MCF 10A (cell line): Measurements from ENCODE around the gene TMEM266. TPM values are rescaled to one million over a fixed set of nuclear protein-coding genes. Genes with fewer than 3 reads are reported as not detected.
A peak's percentile ranks its signal among the peaks of the same experiment; 100 is the strongest.

Experiments
- BruUV-seq: library from RNA; stranded (reverse); fragments of 400-500 nt; replicated peaks from 2 replicates; lab custom pipeline; 2021; lab: Mats Ljungman, UMichigan
- CTCF ChIA-PET: fragments of 300-600 bp; sonication (Branson Sonifier 250); formaldehyde crosslinking; extraction: SDS; loops from one replicate; lab custom pipeline; 2021; ENCODE audit warnings: antibody characterized with exemption, inconsistent platforms; lab: Yijun Ruan, JAX
- POLR2A ChIA-PET: fragments of 300-600, 350-650 bp; sonication (Branson Sonifier 250); formaldehyde crosslinking; extraction: SDS; loops from one replicate; lab custom pipeline; 2020; ENCODE audit warnings: antibody characterized with exemption, inconsistent platforms; lab: Yijun Ruan, JAX
- DNase-seq: peaks from one replicate; pipeline ENCODE4 v3.0.0-alpha.2; 2018; ENCODE audit not compliant: unreplicated experiment
- H3K27ac Mint-ChIP-seq: one replicate; pipeline ENCODE4 v1.8.0; 2022; ENCODE audit warnings: mild to moderate bottlenecking, low read depth, mixed read lengths; ENCODE audit not compliant: unreplicated experiment
- H3K27me3 Mint-ChIP-seq: one replicate; pipeline ENCODE4 v1.8.0; 2022; ENCODE audit warnings: mixed read lengths; ENCODE audit not compliant: insufficient read depth, unreplicated experiment
- H3K36me3 Mint-ChIP-seq: one replicate; pipeline ENCODE4 v1.8.0; 2022; ENCODE audit warnings: mild to moderate bottlenecking, moderate library complexity, mixed read lengths; ENCODE audit not compliant: insufficient read depth, unreplicated experiment
- H3K4me1 Mint-ChIP-seq: one replicate; pipeline ENCODE4 v1.8.0; 2022; ENCODE audit warnings: mixed read lengths; ENCODE audit not compliant: insufficient read depth, unreplicated experiment
- H3K4me3 Mint-ChIP-seq: one replicate; pipeline ENCODE4 v1.8.0; 2022; ENCODE audit warnings: mild to moderate bottlenecking, moderate library complexity, mixed read lengths; ENCODE audit not compliant: unreplicated experiment
- H3K9me3 Mint-ChIP-seq: one replicate; pipeline ENCODE4 v1.8.0; 2022; ENCODE audit warnings: mixed read lengths; ENCODE audit not compliant: unreplicated experiment
- intact Hi-C: fragments of 100-400 bp; cut with micrococcal nuclease; formaldehyde crosslinking; loops from 2 replicates; pipeline ENCODE4 v1.14.1; 2022
- total RNA-seq: library from RNA; stranded (reverse); gene quantifications from 2 replicates; pipeline ENCODE4 v1.2.3, GENCODE V29; 2022
- TF ChIP-seq, protein P1 (sequence below): fragments of 200-600 bp; IDR thresholded peaks from one replicate; pipeline ENCODE4 v1.8.0; 2022; ENCODE audit warnings: antibody characterized with exemption, mild to moderate bottlenecking; ENCODE audit not compliant: unreplicated experiment

Gene TMEM266
- total RNA-seq, 1 experiment from 2014 or later = not detected

DNA sequence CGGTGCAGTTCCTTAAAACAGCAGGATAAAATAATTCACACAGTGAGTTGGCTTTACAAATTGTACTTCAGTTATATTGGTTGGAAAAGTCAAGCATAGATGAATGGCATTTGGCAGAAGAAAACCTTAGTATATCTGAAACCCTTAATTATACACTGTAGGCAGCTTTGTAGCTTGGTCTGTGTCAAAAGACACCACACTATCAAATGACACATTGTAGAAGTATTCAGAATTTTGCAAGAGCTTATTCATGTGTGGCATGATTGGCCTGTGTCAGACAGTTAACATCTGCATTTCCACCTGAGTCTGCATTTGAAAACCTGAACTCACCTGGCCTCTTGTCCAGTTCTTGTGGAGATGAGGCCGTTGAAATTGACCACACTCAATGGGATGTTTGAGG is 13.8 kb downstream of the TMEM266 start:
- CTCF ChIA-PET = interaction anchor here (1.0 to 1.9 kb wide), 2 partner anchors 65 to 74 kb away, joined by 3 to 8 read pairs; no protein-coding TSS in a partner anchor
- Mint-ChIP-seq H3K4me3 (no peak overlapping the region), H3K36me3 (no peaks in the 10 kb centered on the region)

DNA sequence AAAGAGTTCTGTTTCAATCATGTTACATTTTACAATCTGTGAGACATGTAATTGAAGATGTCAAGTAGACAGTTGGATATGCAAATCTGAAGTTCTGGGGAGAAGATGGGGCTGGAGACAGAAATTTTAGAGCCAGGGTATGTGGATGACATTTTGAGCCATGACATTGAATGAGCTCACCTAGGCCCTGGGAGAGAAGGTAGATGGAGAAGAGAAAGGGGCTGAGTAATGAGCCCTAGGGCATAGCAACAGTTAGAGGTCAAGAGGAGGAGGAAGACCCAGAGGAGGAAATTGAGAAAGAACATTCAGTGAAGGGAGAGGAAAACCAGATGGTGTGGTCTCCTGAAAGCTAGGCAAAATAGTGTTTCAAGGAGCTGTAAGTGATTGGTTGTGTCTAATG is 15.3 kb downstream of the TMEM266 start:
- intact Hi-C loops = no loop called here
- no peak overlapping the region for H3K27ac Mint-ChIP-seq
- BruUV-seq = no TSS peak
- DNase-seq = no peak
- TF ChIP-seq, protein P1, sequence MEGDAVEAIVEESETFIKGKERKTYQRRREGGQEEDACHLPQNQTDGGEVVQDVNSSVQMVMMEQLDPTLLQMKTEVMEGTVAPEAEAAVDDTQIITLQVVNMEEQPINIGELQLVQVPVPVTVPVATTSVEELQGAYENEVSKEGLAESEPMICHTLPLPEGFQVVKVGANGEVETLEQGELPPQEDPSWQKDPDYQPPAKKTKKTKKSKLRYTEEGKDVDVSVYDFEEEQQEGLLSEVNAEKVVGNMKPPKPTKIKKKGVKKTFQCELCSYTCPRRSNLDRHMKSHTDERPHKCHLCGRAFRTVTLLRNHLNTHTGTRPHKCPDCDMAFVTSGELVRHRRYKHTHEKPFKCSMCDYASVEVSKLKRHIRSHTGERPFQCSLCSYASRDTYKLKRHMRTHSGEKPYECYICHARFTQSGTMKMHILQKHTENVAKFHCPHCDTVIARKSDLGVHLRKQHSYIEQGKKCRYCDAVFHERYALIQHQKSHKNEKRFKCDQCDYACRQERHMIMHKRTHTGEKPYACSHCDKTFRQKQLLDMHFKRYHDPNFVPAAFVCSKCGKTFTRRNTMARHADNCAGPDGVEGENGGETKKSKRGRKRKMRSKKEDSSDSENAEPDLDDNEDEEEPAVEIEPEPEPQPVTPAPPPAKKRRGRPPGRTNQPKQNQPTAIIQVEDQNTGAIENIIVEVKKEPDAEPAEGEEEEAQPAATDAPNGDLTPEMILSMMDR = no peak
- no peaks in the 10 kb centered on the region for H3K9me3 Mint-ChIP-seq
- ChIA-PET CTCF (interaction anchor here (1.9 kb wide), 2 partner anchors 64 to 73 kb away, joined by 6 to 7 read pairs; no protein-coding TSS in a partner anchor), POLR2A (interaction anchor here (0.7 to 1.6 kb wide), 3 partner anchors 10 to 885 kb away, joined by 3 read pairs; no protein-coding TSS in a partner anchor)
- H3K36me3 Mint-ChIP-seq = no peaks in the 10 kb centered on the region
- H3K4me1 Mint-ChIP-seq = no peaks in the 10 kb centered on the region
- no peak overlapping the region for H3K4me3 Mint-ChIP-seq
- no peaks in the 10 kb centered on the region for H3K27me3 Mint-ChIP-seq

More for the DNA sequence above, 13.8 kb downstream of the TMEM266 start:
- POLR2A ChIA-PET = interaction anchor here (0.5 to 1.5 kb wide), 6 partner anchors 13 to 1095 kb away, joined by 3 to 6 read pairs (median 3); no protein-coding TSS in a partner anchor
- Mint-ChIP-seq H3K27me3 (no peaks in the 10 kb centered on the region), H3K9me3 (no peaks in the 10 kb centered on the region), H3K27ac (no peak overlapping the region), H3K4me1 (no peaks in the 10 kb centered on the region)
- intact Hi-C loops = no loop called here
- no TSS peak for BruUV-seq
- TF ChIP-seq, protein P1 = no peak
- peak; percentile 62 for DNase-seq

- no TSS peak for BruUV-seq
- H3K4me1 Mint-ChIP-seq = no peaks in the 10 kb centered on the region
- no peak overlapping the region for H3K27ac Mint-ChIP-seq
- peaks cover 8% of the 10 kb centered on the region for H3K27me3 Mint-ChIP-seq
- no peaks in the 10 kb centered on the region for H3K9me3 Mint-ChIP-seq
- ChIA-PET CTCF (interaction anchor here (1.1 to 2.0 kb wide), 4 partner anchors 13 to 70 kb away, joined by 3 to 7 read pairs (median 4); no protein-coding TSS in a partner anchor), POLR2A (interaction anchor here (0.6 kb wide), 1 partner anchor 153 kb away, joined by 3 read pairs; no protein-coding TSS in a partner anchor)
- H3K36me3 Mint-ChIP-seq = no peaks in the 10 kb centered on the region
- no peak overlapping the region for H3K4me3 Mint-ChIP-seq
- no peak for DNase-seq
- TF ChIP-seq, protein P1 = no peak
- intact Hi-C loops = no loop called here
Measured at GRCh38 chr15:76078285-76078877, 18.6 kb downstream of the TMEM266 start.

GRCh38 chr15:76084256-76084655 is 24.5 kb downstream of the TMEM266 start:
- DNase-seq = no peak
- H3K9me3 Mint-ChIP-seq = no peaks in the 10 kb centered on the region
- TF ChIP-seq, protein P1 = no peak
- no peak overlapping the region for H3K27ac Mint-ChIP-seq
- POLR2A ChIA-PET = no interaction called here
- H3K36me3 Mint-ChIP-seq = peaks cover 2% of the 10 kb centered on the region
- no peak overlapping the region for H3K4me3 Mint-ChIP-seq
- no peaks in the 10 kb centered on the region for H3K4me1 Mint-ChIP-seq
- CTCF ChIA-PET = no interaction called here
- BruUV-seq = no TSS peak
- H3K27me3 Mint-ChIP-seq = peaks cover 31% of the 10 kb centered on the region
- intact Hi-C loops = no loop called here
